ENCODE results near the gene C6orf136. TPM values are rescaled to one million over a fixed set of nuclear protein-coding genes. Genes with fewer than 3 reads are reported as not detected.
"Not testable (repeated sequence)": the region's sequence is repeated elsewhere in the genome, so short reads cannot be mapped to it uniquely, and the experiment has no call there.

C6orf136 gene, protein sequence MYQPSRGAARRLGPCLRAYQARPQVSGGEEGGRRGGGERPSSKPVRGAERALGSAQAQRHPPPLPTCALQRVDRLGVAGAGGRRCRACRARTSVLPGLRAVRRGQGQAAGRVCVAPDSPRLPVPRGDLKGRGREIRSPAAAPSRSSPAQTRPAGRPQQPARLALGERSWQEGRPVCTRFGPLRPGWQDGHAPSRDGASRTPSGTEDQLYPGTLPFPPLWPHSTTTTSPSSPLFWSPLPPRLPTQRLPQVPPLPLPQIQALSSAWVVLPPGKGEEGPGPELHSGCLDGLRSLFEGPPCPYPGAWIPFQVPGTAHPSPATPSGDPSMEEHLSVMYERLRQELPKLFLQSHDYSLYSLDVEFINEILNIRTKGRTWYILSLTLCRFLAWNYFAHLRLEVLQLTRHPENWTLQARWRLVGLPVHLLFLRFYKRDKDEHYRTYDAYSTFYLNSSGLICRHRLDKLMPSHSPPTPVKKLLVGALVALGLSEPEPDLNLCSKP
- total RNA-seq: 10 to 100 TPM in 1 of 2 donors, 1 to 10 TPM in 1; 8.5 to 11.8 TPM
- polyA plus RNA-seq (ENCODE audit: insufficient read length in 2 of 2): 10 to 100 TPM; 35.5 to 51.1 TPM
- long read RNA-seq, donor 1, transcript C6orf136-201 (6 exons, 1,978 nt): major isoform, 5 of 28 reads
- long read RNA-seq, donor 1, partial matches to known transcripts: 16 of 28 reads
- long read RNA-seq, donor 1, other reads (novel, unspliced or antisense): 0 of 28 reads
- long read RNA-seq, donor 2, transcript C6orf136-203 (6 exons, 1,402 nt): major isoform, 5 of 9 reads
- long read RNA-seq, donor 2, partial matches to known transcripts: 0 of 9 reads
- long read RNA-seq, donor 2, other reads (novel, unspliced or antisense): 0 of 9 reads
- long read RNA-seq, donor 3, partial matches to known transcripts: 0 of 5 reads
- long read RNA-seq, donor 3, other reads (novel, unspliced or antisense): 0 of 5 reads
- long read RNA-seq, donor 4, partial matches to known transcripts: 0 of 3 reads
- long read RNA-seq, donor 4, other reads (novel, unspliced or antisense): 0 of 3 reads

DNA sequence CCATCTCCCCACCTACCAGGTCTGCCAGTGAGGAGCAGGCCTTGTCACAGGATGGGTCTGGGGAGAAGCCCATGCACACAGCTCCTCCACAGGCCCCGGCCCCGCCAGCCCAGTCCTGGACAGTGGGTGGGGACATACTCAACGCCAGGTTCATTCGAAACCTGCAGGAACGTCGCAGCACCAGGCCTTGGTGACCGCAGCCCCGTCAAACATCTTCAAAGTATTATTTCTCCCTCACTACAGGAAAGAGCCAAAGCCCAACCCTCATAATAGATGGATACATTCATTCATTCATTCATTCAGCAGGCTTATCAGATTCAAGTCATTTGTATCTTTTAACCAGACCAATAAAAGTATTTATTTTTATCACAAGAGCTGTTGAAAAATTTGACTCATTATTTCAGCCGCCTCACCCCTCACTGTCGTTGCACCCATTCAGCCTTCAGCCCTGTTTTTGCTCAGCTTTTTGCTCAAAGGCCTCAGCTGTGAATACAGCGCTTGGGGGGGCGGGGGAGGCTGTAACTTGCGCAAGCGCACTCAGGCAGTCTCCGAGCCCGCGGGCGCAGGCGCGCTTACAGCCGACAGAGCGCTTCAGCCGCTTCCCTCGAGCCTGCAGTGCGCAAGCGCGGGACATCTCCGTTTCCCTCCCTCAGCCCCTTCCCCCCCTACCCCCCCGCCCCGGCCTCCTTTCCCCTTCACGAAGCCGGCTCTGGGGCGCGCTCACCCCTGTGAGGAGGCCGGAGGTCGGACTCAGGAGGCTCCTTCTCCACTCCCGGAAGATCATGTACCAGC is at the start of gene C6orf136:
Gene C6orf136, plus strand, starts transcription at position 684 of the 792 bp plus-strand sequence. Its CDS starts 99 bp downstream, at position 783.
- peak; percentile 84 to 99 (median 90) for DNase-seq (ENCODE audit: low read depth in 4 of 6, low spot score in 6 of 6)
- peaks cover 13% of the 10 kb centered on the region for H3K4me1 ChIP-seq (ENCODE audit: control insufficient read depth, insufficient read depth, low read length)
- peak within 1 kb of the TSS; percentile 89 for H3K4me3 ChIP-seq (ENCODE audit: low read depth, low read length)
- no peaks in the 10 kb centered on the region for H3K27me3 ChIP-seq (ENCODE audit: control insufficient read depth, insufficient read depth, low read length)
- 12% methylated on average over 25 of the region's 37 CpGs for WGBS (ENCODE audit: insufficient coverage)
- H3K9me3 ChIP-seq (ENCODE audit: control insufficient read depth, insufficient read depth, low read length): no peaks in the 10 kb centered on the region
- peak within 1 kb of the TSS; percentile 90 for H3K27ac ChIP-seq (ENCODE audit: low read depth, low read length)
- H3K36me3 ChIP-seq (ENCODE audit: control insufficient read depth, insufficient read depth, low read length): peaks cover 60% of the 10 kb centered on the region

DNA sequence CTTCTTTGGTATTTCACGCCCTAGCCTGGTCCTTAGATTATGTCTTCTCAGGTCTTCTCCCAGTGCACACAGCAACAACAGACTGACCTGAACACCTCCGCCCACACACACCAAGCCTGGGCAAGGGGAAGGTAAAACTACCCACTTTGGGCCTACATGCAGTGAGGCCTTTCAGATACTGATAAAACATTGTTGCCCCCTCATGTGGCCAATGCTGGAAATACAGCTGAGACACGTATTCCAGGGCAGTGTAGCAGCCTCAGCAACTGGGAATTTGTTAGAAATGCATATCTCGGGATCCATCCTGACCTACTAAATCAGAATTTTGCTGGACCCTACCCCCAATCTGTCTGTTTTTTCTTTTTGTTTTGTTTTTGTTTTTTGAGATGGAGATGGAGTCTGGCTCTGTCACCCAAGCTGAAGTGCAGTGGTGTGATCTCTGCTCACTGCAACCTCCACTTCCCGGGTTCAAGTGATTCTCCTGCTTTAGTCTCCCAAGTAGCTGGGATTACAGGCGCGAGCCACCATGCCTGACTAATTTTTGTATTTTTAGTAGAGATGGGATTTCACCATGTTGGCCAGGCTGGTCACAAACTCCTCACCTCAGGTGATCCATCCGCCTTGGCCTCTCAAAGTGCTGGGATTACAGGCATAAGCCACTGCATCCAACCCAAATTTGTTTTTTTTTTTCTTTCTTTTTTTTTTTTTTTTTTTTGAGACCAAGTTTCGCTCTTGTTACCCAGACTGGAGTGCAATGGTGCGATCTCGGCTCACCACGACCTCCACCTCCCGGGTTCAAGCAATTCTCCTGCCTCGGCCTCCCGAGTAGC is 49.4 kb upstream of the C6orf136 start:
- 88% methylated on average over 2 of the region's 15 CpGs for WGBS (ENCODE audit: insufficient coverage)
- not testable (repeated sequence) for H3K4me1 ChIP-seq (ENCODE audit: control insufficient read depth, insufficient read depth, low read length); H3K4me3 ChIP-seq (ENCODE audit: low read depth, low read length); H3K9me3 ChIP-seq (ENCODE audit: control insufficient read depth, insufficient read depth, low read length); H3K27ac ChIP-seq (ENCODE audit: low read depth, low read length); H3K27me3 ChIP-seq (ENCODE audit: control insufficient read depth, insufficient read depth, low read length)
- H3K36me3 ChIP-seq (ENCODE audit: control insufficient read depth, insufficient read depth, low read length): peaks cover 50% of the 10 kb centered on the region
- DNase-seq (ENCODE audit: low read depth in 4 of 6, low spot score in 6 of 6): peak in 4 of 6 donors; percentile 43 to 89 (median 74)

DNA sequence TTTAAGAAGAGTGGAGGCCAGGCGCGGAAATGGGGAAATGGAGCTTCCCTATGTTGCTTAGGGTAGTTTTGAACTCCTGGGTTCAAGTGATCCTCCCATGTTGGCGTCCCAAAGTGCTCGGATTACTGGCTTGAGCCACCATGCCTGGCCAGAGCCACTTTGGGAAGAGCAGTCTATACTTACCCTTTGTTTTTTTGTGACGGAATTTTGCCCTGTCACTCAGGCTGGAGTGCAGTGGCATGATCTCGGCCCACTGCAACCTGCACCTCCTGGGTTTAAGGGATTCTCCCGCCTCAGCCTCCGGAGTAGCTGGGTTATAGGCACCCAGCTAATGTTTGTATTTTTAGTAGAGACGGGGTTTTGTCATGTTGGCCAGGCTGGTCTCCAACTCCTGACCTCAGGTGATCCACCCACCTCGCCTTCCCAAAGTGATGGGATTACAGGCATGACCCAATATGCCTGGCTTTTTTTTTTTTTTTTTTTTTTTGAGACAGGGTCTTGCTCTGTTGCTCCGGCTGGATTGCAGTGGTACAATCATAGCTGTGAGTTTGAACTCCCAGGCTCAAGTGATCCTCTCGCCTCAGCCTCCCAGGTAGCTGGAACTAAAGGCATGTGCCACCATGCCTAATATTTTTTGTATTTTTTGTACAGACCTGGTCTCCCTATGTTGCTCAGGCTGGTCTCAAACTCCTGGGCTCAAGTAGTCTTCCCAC is 47.9 kb upstream of the C6orf136 start:
- 81% methylated on average over 8 of the region's 12 CpGs for WGBS (ENCODE audit: insufficient coverage)
- H3K9me3 ChIP-seq (ENCODE audit: control insufficient read depth, insufficient read depth, low read length): no peaks in the 10 kb centered on the region
- no peak overlapping the region for H3K27ac ChIP-seq (ENCODE audit: low read depth, low read length)
- no peaks in the 10 kb centered on the region for H3K27me3 ChIP-seq (ENCODE audit: control insufficient read depth, insufficient read depth, low read length)
- DNase-seq (ENCODE audit: low read depth in 4 of 6, low spot score in 6 of 6): no peak
- no peaks in the 10 kb centered on the region for H3K4me1 ChIP-seq (ENCODE audit: control insufficient read depth, insufficient read depth, low read length)
- H3K36me3 ChIP-seq (ENCODE audit: control insufficient read depth, insufficient read depth, low read length): peaks cover 58% of the 10 kb centered on the region
- no peak overlapping the region for H3K4me3 ChIP-seq (ENCODE audit: low read depth, low read length)

DNA sequence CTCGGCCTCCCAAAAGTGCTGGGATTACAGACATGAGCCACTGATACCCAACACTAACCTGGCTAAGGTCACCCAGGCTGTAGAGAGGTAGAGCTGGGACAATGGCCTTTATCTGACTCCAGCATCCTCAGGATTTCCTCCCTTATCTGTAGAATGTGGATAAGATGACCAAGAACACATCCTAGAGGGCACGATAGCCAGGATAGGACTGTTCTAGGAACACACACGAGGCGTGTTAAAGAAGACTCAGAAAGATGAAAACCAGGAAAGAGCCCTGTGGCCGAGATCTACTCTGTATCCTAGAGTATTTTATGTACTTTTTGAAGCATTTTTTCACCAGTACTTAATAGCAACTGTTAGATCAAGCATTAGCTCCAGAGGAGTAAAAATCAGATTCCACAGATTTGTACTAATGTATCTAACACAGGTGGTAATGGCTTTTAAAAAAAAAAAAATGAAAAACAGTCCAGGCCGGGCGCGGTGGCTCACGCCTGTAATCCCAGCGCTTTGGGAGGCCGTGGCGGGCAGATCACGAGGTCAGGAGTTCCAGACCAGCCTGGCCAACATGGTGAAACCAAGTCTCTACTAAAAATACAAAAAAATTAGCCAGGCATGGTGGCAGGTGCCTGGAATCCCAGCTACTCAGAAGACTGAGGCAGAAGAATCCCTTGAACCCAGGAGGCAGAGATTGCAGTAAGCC is 47.2 kb upstream of the C6orf136 start:
- no peak overlapping the region for H3K27ac ChIP-seq (ENCODE audit: low read depth, low read length)
- no peak for DNase-seq (ENCODE audit: low read depth in 4 of 6, low spot score in 6 of 6)
- no peak overlapping the region for H3K4me3 ChIP-seq (ENCODE audit: low read depth, low read length)
- no peaks in the 10 kb centered on the region for H3K27me3 ChIP-seq (ENCODE audit: control insufficient read depth, insufficient read depth, low read length)
- H3K9me3 ChIP-seq (ENCODE audit: control insufficient read depth, insufficient read depth, low read length): no peaks in the 10 kb centered on the region
- H3K4me1 ChIP-seq (ENCODE audit: control insufficient read depth, insufficient read depth, low read length): no peaks in the 10 kb centered on the region
- peaks cover 59% of the 10 kb centered on the region for H3K36me3 ChIP-seq (ENCODE audit: control insufficient read depth, insufficient read depth, low read length)
- WGBS (ENCODE audit: insufficient coverage): 92% methylated on average over 9 of the region's 13 CpGs

DNA sequence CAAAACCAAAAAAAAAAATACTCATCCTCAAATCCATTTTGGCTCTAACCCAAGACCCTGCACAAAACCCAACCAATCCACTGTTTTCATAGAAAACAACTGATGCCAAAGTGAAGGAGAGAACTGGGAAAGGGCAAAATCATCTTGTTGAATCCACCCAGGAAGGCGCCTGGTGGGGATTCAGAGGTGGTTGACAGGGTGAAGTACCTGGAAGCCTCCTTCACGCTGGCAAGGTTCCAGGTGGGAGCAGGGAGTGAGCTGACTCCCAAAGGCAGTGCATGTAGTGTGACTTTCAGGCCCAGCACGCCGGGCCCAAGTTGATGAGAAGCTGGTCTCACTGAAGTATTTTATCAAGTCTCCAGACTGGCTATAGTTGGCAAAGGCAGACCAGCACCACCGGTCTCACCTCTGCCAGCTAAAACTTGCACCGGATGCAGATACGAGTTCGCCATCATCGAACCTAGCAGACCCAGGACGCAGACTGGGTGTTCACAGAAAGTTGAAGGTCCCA is 46.4 kb upstream of the C6orf136 start:
- peak in 1 of 6 donors; percentile 40 for DNase-seq (ENCODE audit: low read depth in 4 of 6, low spot score in 6 of 6)
- Histone ChIP-seq H3K36me3 (ENCODE audit: control insufficient read depth, insufficient read depth, low read length) (peaks cover 61% of the 10 kb centered on the region), H3K27ac (ENCODE audit: low read depth, low read length) (no peak overlapping the region), H3K4me1 (ENCODE audit: control insufficient read depth, insufficient read depth, low read length) (no peaks in the 10 kb centered on the region), H3K27me3 (ENCODE audit: control insufficient read depth, insufficient read depth, low read length) (no peaks in the 10 kb centered on the region), H3K4me3 (ENCODE audit: low read depth, low read length) (no peak overlapping the region), H3K9me3 (ENCODE audit: control insufficient read depth, insufficient read depth, low read length) (no peaks in the 10 kb centered on the region)
- 84% methylated on average over 10 of the region's 10 CpGs for WGBS (ENCODE audit: insufficient coverage)

DNA sequence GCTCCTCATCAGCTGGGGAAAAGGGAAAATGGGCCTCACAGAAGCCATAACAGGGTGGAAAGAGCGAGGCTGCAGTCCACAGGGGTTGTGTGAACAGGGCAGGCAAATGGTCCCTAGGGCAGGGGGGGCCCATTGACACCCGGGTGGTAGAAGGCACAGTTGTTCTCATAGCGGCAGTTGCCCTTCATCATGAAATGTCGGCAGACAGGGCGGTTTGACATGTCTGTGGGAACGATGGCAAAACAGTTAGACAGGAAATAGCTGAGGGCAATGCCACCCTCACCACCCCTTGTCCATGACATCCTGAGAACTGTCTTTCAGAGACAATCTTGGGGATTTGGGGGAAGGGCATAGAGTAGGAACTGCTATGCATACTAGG is 45.5 kb upstream of the C6orf136 start:
- Histone ChIP-seq H3K27ac (ENCODE audit: low read depth, low read length) (no peak overlapping the region), H3K36me3 (ENCODE audit: control insufficient read depth, insufficient read depth, low read length) (peaks cover 70% of the 10 kb centered on the region), H3K4me1 (ENCODE audit: control insufficient read depth, insufficient read depth, low read length) (no peaks in the 10 kb centered on the region), H3K4me3 (ENCODE audit: low read depth, low read length) (no peak overlapping the region), H3K9me3 (ENCODE audit: control insufficient read depth, insufficient read depth, low read length) (no peaks in the 10 kb centered on the region), H3K27me3 (ENCODE audit: control insufficient read depth, insufficient read depth, low read length) (no peaks in the 10 kb centered on the region)
- WGBS (ENCODE audit: insufficient coverage): 81% methylated on average over 6 of the region's 6 CpGs
- DNase-seq (ENCODE audit: low read depth in 4 of 6, low spot score in 6 of 6): no peak

DNA sequence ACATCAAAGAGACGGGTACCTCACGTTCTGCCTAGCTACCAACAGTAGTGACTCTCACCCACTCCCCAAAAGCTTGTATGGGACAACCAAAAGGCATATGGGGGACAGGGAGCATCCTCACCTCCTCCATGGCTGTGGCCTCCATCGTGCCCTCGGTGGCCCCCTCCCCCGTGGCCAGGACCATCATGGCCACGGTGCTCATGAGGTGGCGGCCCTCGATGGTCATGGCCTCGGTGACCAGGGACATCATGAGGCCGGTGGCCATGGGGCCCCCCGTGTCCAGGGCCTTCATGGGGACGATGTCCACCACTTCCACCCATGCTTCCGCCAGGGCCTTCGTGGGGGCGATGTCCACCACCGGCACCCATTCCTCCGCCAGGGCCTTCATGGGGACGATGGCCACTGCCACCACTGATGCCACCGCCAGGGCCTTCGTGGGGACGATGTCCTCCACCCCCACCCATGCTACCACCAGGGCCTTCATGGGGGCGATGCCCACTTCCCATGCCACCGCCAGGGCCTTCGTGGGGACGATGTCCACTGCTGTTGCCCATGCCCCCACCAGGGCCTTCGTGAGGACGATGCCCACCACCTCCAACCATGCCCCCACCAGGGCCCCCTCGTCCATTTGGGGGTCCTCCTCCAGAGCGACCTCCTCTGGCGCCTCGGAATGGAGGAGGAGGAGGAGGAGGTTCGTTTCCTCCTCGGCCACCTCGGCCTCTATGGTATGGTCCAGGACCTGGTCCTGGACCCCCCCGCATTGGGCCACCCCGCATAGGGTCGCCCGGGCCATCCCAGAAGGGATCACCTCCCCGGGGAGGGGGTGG is 44.9 kb upstream of the C6orf136 start:
- Histone ChIP-seq H3K4me1 (ENCODE audit: control insufficient read depth, insufficient read depth, low read length) (no peaks in the 10 kb centered on the region), H3K27me3 (ENCODE audit: control insufficient read depth, insufficient read depth, low read length) (no peaks in the 10 kb centered on the region), H3K27ac (ENCODE audit: low read depth, low read length) (no peak overlapping the region), H3K9me3 (ENCODE audit: control insufficient read depth, insufficient read depth, low read length) (no peaks in the 10 kb centered on the region), H3K36me3 (ENCODE audit: control insufficient read depth, insufficient read depth, low read length) (peaks cover 74% of the 10 kb centered on the region), H3K4me3 (ENCODE audit: low read depth, low read length) (no peak overlapping the region)
- WGBS (ENCODE audit: insufficient coverage): 95% methylated on average over 23 of the region's 39 CpGs
- DNase-seq (ENCODE audit: low read depth in 4 of 6, low spot score in 6 of 6): no peak
